IMR-90 (cell line): ENCODE data around the gene S100A1. TPM values are rescaled to one million over a fixed set of nuclear protein-coding genes. Genes with fewer than 3 reads are reported as not detected.
"Not testable (repeated sequence)": the region's sequence is repeated elsewhere in the genome, so short reads cannot be mapped to it uniquely, and the experiment has no call there.

ENCODE experiments used
- ATAC-seq: fragments of 200-7000 bp; cut with Tn5 transposase; 2 replicates; pipeline ENCODE4 v1.9.1; 2020; ENCODE audit warnings: low read depth, mild to moderate bottlenecking, moderate library complexity
- BruUV-seq: library from RNA; stranded (reverse); fragments of 400-500 nt; replicated peaks from 2 replicates; lab custom pipeline; 2021; lab: Mats Ljungman, UMichigan
- CTCF ChIA-PET: fragments of 300-600 bp; formaldehyde crosslinking; extraction: SDS; loops from one replicate; lab custom pipeline; 2021; ENCODE audit warnings: antibody characterized with exemption; lab: Yijun Ruan, JAX
- POLR2A ChIA-PET: fragments of 300-600 bp; sonication (Branson Sonifier 250); formaldehyde crosslinking; loops from one replicate; lab custom pipeline; 2022; ENCODE audit warnings: antibody characterized with exemption; ENCODE audit not compliant: unreplicated experiment; lab: Charles Lee
- DNase-seq: peaks from one replicate; pipeline ENCODE4 v3.0.0; 2013
- H2AFZ ChIP-seq: replicated peaks from 2 replicates; pipeline ENCODE3; 2013; ENCODE audit warnings: low read length, mild to moderate bottlenecking; ENCODE audit not compliant: poor library complexity
- H2AK5ac ChIP-seq: 2 replicates; pipeline ENCODE4 v1.6.1; 2013; ENCODE audit warnings: low read depth, low read length, inconsistent platforms
- H2AK9ac ChIP-seq: replicated peaks from 2 replicates; pipeline ENCODE3; 2013; ENCODE audit warnings: mild to moderate bottlenecking, low read depth, low read length, moderate library complexity; ENCODE audit not compliant: poor library complexity
- H2BK120ac ChIP-seq: 2 replicates; pipeline ENCODE4 v1.6.1; 2013; ENCODE audit warnings: low read depth, low read length, inconsistent platforms
- H2BK15ac ChIP-seq: 3 replicates; pipeline ENCODE4 v1.6.1; 2013; ENCODE audit warnings: low read depth, low read length, inconsistent platforms
- H2BK20ac ChIP-seq: 2 replicates; pipeline ENCODE4 v1.6.1; 2013; ENCODE audit warnings: low read depth, mild to moderate bottlenecking, inconsistent platforms, low read length, moderate library complexity
- H2BK5ac ChIP-seq: 2 replicates; pipeline ENCODE4 v1.6.1; 2013; ENCODE audit warnings: mild to moderate bottlenecking, low read depth, low read length, inconsistent platforms; ENCODE audit not compliant: poor library complexity, severe bottlenecking
- H3K14ac ChIP-seq: replicated peaks from 2 replicates; pipeline ENCODE4 v1.6.1; 2013; ENCODE audit warnings: low read depth, low read length, inconsistent platforms
- H3K18ac ChIP-seq: 2 replicates; pipeline ENCODE4 v1.6.1; 2013; ENCODE audit warnings: low read depth, low read length, control low read depth
- H3K23ac ChIP-seq: 2 replicates; pipeline ENCODE4 v1.6.1; 2013; ENCODE audit warnings: low read depth, low read length, inconsistent platforms
- H3K27ac ChIP-seq: 2 replicates; pipeline ENCODE4 v1.5.1; 2013; ENCODE audit warnings: mild to moderate bottlenecking, control low read depth, low read length; ENCODE audit not compliant: insufficient read depth
- H3K27me3 ChIP-seq: 2 replicates; pipeline ENCODE4 v1.6.1; 2013; ENCODE audit warnings: low read length; ENCODE audit not compliant: control insufficient read depth, insufficient read depth
- H3K36me3 ChIP-seq: 2 replicates; pipeline ENCODE4 v1.6.1; 2013; ENCODE audit warnings: low read length, mixed read lengths; ENCODE audit not compliant: control insufficient read depth, insufficient read depth
- H3K4ac ChIP-seq: 2 replicates; pipeline ENCODE4 v1.6.1; 2013; ENCODE audit warnings: low read depth, low read length, inconsistent platforms
- H3K4me1 ChIP-seq: 2 replicates; pipeline ENCODE4 v1.6.1; 2013; ENCODE audit warnings: low read length, mixed read lengths; ENCODE audit not compliant: control insufficient read depth, insufficient read depth
- H3K4me2 ChIP-seq: 2 replicates; pipeline ENCODE4 v1.6.1; 2013; ENCODE audit warnings: low read depth, mild to moderate bottlenecking, control low read depth, low read length, moderate library complexity
- H3K4me3 ChIP-seq: 2 replicates; pipeline ENCODE4 v1.5.1; 2013; ENCODE audit warnings: low read depth, mild to moderate bottlenecking, control low read depth, low read length, moderate library complexity; ENCODE audit not compliant: insufficient read depth
- H3K56ac ChIP-seq: 2 replicates; pipeline ENCODE4 v1.6.1; 2013; ENCODE audit warnings: low read length, inconsistent platforms; ENCODE audit not compliant: insufficient read depth; ENCODE audit errors: extremely low read depth
- H3K79me1 ChIP-seq, 2 experiments: 2 replicates each; pipeline ENCODE4 v1.6.1; 2013; ENCODE audit warnings: low read length in 2 of 2, inconsistent platforms in 1 of 2, low read depth in 1 of 2
- H3K9ac ChIP-seq: 2 replicates; pipeline ENCODE4 v1.6.1; 2013; ENCODE audit warnings: low read depth, low read length, control low read depth
- H3K9me1 ChIP-seq: 2 replicates; pipeline ENCODE4 v1.6.1; 2013; ENCODE audit warnings: low read length, inconsistent platforms; ENCODE audit not compliant: insufficient read depth
- H3K9me3 ChIP-seq: 2 replicates; pipeline ENCODE4 v1.6.1; 2013; ENCODE audit warnings: low read length; ENCODE audit not compliant: control insufficient read depth, insufficient read depth
- H4K20me1 ChIP-seq: 2 replicates; pipeline ENCODE4 v1.6.1; 2013; ENCODE audit warnings: low read length, inconsistent platforms; ENCODE audit not compliant: insufficient read depth
- H4K5ac ChIP-seq: 2 replicates; pipeline ENCODE4 v1.6.1; 2013; ENCODE audit warnings: mild to moderate bottlenecking, low read depth, low read length, control low read depth
- H4K8ac ChIP-seq, 2 experiments: 2 replicates each; pipeline ENCODE4 v1.6.1; 2013; ENCODE audit warnings: low read depth in 2 of 2, low read length in 2 of 2, control low read depth in 1 of 2, inconsistent platforms in 1 of 2
- H4K91ac ChIP-seq: 2 replicates; pipeline ENCODE4 v1.6.1; 2013; ENCODE audit warnings: low read depth, low read length, inconsistent platforms; ENCODE audit not compliant: insufficient read depth
- WGBS, 2 experiments: methylation state at CpG; one replicate each; pipeline versions ENCODE4 v1.1.5 to v1.1.7; 2013; ENCODE audit warnings: missing lambda C conversion rate in 2 of 2; ENCODE audit not compliant: insufficient read length in 1 of 2; ENCODE audit errors: extremely low coverage in 2 of 2; 5-methylcytosine and 5-hydroxymethylcytosine counted together
- dilution Hi-C: fragments of 300-500 bp; cut with HindIII; formaldehyde crosslinking; loops from one replicate; pipeline ENCODE4 v1.14.3; 2018; ENCODE audit warnings: low sequenced_read_pairs; ENCODE audit not compliant: unreplicated experiment
- in situ Hi-C: fragments of 300-500 bp; cut with MboI; formaldehyde crosslinking; loops from 3 replicates; pipeline ENCODE4 v1.14.3; 2019; ENCODE audit warnings: low sequenced_read_pairs, inconsistent platforms, mixed read lengths
- intact Hi-C: fragments of 100-400 bp; cut with micrococcal nuclease; formaldehyde crosslinking; loops from 2 replicates; pipeline ENCODE4 v1.10.0; 2022
- polyA plus RNA-seq, 3 experiments: library from polyadenylated mRNA; depleted of rRNA; stranded (reverse); fragments of >200 nt; gene quantifications; 2 replicates each; pipeline ENCODE4 v1.2.3, GENCODE V29; 2012; ENCODE audit warnings: low replicate concordance in 1 of 3
- total RNA-seq: library from RNA; depleted of rRNA; stranded (reverse); fragments of >200 nt; gene quantifications from 2 replicates; pipeline ENCODE4 v1.2.3, GENCODE V29; 2012

Gene S100A1
- total and polyA plus RNA-seq, 2 of the 4 experiments (the other 2 are of a cell fraction) = 0.18 to 0.29 TPM

- H3K27me3 ChIP-seq, H3K27ac ChIP-seq, H4K20me1 ChIP-seq, H2BK5ac ChIP-seq, H3K4me3 ChIP-seq, H3K56ac ChIP-seq, intact Hi-C loops, H3K23ac ChIP-seq, H2BK15ac ChIP-seq, H3K36me3 ChIP-seq, H3K79me1 ChIP-seq, H2BK20ac ChIP-seq, H2BK120ac ChIP-seq, H3K18ac ChIP-seq, H3K4me2 ChIP-seq, H4K91ac ChIP-seq, H4K8ac ChIP-seq, H2AK5ac ChIP-seq, CTCF ChIA-PET, H3K14ac ChIP-seq, in situ Hi-C loops, DNase-seq, H3K9me1 ChIP-seq, H2AFZ ChIP-seq, H2AK9ac ChIP-seq, H4K5ac ChIP-seq, H3K4ac ChIP-seq, H3K9me3 ChIP-seq, H3K4me1 ChIP-seq, dilution Hi-C loops, H3K9ac ChIP-seq, BruUV-seq: not testable (repeated sequence)
- WGBS, 2 experiments = 91% methylated on average over 6 of the region's 10 CpGs; no CpG with 5 or more reads in 1 of the 2 experiments
- ATAC-seq = 0 out of 2 replicates have a peak, but pooled peaks have one; percentile 14
- POLR2A ChIA-PET = interaction anchor here (0.6 kb wide), 1 partner anchor 46 kb away, joined by 3 read pairs; no protein-coding TSS in a partner anchor
These were observed 40.2 kb upstream of the S100A1 start for GRCh38 chr1:153588033-153588432.
